ENCODE data around the gene CDK5R2.

CDK5R2 gene

DNA sequence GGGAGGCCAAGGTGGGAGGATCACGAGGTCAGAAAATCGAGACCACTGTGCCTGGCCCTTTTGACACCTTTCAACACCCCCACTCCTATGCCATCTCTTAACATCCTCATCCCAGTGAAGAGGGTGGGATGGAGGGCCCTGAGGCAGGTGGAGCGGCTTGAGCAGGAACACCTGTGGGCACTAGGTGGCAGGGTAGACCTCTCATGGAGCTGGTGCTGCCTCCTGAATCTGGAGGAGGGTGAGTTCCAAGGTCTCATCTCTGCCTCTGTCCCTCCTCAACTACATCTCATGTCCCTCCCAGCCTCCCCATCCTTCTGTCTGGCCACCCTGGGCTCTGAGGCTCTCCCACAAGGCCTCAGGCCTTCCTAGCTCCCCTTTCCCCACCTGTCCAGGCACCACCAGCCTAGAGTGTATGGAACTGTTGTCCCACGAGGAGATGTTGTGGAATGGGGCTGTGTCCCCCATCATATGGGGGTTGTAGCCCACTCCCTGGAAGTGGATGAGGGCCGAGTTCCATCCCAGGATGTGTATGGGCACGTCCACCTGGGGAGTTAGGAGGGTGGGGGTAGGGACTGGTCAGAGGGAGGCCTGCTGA is 50.8 kb downstream of the CDK5R2 start:
- peak; percentile 17 for DNase-seq

DNA sequence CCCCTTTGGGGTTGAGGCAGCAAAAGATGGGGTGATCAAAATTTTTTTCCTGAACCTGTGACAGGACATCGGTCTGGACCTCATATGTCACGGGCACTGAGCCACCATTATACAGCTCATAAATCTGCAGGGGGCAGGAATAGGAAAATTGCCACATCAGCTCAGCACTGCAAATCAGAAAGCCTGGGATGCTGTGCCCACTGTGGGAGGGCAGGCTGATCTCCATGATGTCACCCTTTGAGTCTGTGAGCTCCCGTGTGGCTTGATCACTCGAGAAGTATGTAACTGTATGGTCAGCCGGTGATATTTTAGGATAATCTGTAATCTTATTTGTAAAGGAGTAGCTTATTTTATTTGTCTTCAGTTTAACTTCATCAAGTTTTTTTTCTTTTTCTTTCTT is 51.4 kb downstream of the CDK5R2 start:
- no peak for DNase-seq
